Measurements from ENCODE around the gene FAM240A. TPM values are rescaled to one million over a fixed set of nuclear protein-coding genes. Genes with fewer than 3 reads are reported as not detected.
"Not testable (repeated sequence)": the region's sequence is repeated elsewhere in the genome, so short reads cannot be mapped to it uniquely, and the experiment has no call there.

Gene FAM240A
- total RNA-seq, result not detected in 2 replicates

DNA sequence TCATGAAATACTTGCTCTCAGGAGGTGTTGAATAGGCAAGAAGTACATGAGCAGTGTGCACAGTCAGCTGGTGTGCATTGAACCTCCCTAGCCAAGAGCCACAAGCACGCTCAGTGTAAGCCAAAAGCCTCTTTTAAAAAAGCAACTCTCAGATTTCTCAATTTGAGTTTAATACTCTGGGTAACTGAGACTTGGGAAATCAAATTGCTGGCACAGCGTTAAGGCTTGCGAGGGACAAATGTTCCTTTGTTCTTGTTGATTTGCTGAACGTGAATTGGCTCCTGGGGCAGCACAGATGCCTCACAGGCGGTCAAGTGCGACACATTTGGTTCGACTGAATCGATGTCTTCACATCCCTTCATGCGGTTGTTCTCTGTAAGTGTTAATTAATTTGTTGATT is at the start of gene FAM240A:
TSS of gene FAM240A (plus strand) at position 202 of the 400 bp plus-strand sequence. CDS start at position 361, 159 bp downstream.
- Mint-ChIP-seq H3K27ac (no peak within 1 kb of the TSS), H3K4me1 (no peaks in the 10 kb centered on the region), H3K27me3 (peaks cover 41% of the 10 kb centered on the region), H3K4me3 (no peak within 1 kb of the TSS), H3K36me3 (ENCODE audit: low read depth) (no peaks in the 10 kb centered on the region), H3K9me3 (no peaks in the 10 kb centered on the region)
- intact Hi-C loops (cut with micrococcal nuclease), result no loop called here
- no peak for DNase-seq

DNA sequence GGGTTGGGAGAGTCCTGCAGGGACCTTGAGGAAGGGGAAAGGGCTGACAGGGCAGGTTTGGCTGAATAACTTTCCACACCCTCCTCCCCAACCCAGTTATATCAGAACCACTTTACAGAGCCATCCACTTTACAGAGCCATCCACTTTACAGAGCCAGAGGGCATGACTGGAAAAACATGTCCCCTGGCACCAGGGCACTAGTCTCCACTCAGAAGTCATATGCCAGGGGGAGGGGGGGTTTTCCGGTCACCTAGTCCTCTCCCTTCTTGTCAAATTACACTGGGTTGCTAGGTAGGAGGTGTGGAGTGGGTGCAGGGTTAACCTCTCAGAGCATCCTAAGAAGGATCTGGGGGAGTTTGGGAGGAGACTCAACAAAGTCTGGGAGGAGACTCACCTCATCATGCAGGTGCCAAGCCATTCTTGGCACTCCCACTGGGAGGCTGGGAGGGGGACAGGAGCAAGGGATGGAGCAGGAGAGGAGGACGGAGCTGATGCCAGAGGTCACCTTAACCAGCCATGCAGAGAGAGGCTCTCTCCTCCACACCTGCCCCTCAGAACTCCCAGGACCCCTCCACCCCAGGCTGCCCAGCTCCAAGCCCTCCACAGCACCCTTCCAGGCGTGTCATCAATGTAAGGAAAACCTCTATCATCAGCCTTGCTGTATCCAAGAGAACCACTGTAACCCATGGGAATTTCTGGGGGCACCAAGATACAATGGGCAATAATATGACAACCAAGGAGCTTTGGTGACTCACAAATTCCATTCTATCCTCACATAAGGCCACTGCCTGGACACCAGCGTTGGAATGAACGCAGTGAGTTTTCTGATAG is 47.9 kb upstream of the FAM240A start:
- peaks cover 61% of the 10 kb centered on the region for H3K27me3 Mint-ChIP-seq

DNA sequence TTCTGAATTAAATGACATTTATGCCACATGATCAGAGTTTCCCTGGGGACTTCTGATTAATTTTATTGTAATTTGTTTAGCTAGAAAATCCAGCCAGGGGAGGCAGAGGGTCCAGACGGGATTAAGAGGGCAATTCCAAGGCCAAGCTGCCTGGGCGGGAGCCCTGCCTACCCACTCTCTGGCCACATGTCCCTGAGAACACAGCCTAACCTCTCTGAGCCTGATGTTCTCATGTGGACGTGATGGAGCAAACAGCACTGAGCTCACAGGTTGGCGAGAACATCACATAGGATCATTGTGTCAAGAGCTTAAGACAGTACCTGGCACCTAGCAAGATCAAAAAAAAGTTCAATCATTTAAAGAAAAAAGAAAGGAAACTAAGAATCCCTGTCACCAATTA is 47.2 kb upstream of the FAM240A start:
- no peak for DNase-seq
- H3K9me3 Mint-ChIP-seq, result peaks cover 4% of the 10 kb centered on the region
- intact Hi-C loops (cut with micrococcal nuclease), result no loop called here
- peaks cover 58% of the 10 kb centered on the region for H3K27me3 Mint-ChIP-seq
- H3K4me1 Mint-ChIP-seq, result peaks cover 12% of the 10 kb centered on the region
- no peaks in the 10 kb centered on the region for H3K36me3 Mint-ChIP-seq (ENCODE audit: low read depth)
- H3K27ac Mint-ChIP-seq, result no peak overlapping the region
- peak overlapping the region; percentile 67 for H3K4me3 Mint-ChIP-seq

More for the DNA sequence above, 47.9 kb upstream of the FAM240A start:
- intact Hi-C loops (cut with micrococcal nuclease), result no loop called here
- Mint-ChIP-seq H3K27ac (no peak overlapping the region), H3K4me1 (peaks cover 12% of the 10 kb centered on the region), H3K36me3 (ENCODE audit: low read depth) (no peaks in the 10 kb centered on the region), H3K9me3 (peaks cover 4% of the 10 kb centered on the region), H3K4me3 (no peak overlapping the region)
- DNase-seq, result no peak

GRCh38 chr3:46565607-46566039 is 46.7 kb upstream of the FAM240A start:
- Mint-ChIP-seq H3K36me3 (ENCODE audit: low read depth) (no peaks in the 10 kb centered on the region), H3K9me3 (peaks cover 4% of the 10 kb centered on the region), H3K4me3 (peak overlapping the region; percentile 67), H3K4me1 (peaks cover 12% of the 10 kb centered on the region), H3K27ac (no peak overlapping the region), H3K27me3 (peaks cover 55% of the 10 kb centered on the region)
- no peak for DNase-seq
- intact Hi-C loops (cut with micrococcal nuclease), result no loop called here

DNA sequence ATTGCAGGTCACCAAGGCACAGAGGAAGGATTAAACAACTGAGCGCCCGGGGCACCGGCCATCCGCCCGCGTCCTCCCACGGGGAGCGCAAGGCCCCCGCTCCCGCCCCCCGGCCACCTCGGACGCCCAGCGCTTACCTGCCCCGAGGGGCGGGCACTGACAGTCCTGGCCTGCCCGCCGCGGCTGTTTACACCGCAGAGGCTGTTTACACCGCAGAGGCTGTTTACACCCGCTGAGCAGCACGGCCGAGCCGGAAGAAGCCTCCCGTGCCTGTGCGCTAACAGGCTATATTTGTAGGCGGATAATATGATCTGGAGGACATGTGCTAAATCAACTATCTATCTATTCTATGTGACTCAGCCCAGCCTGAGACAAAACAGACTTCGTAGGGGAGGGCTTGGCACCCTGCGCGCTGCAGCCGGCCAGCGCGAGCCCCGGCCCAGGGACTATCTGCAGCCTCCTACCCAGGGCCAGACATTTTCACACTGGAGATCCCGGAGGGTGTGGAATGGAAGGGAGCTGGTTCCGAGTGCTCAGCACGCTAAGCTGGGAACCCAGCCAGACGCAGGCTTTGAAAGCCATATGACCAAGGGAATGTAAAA is 46.2 kb upstream of the FAM240A start, which contains the start of gene LRRC2:
TSS of gene LRRC2 (minus strand) at position 263 of the 602 bp plus-strand sequence. CDS start 14,711 bp downstream, outside the sequence.
- Mint-ChIP-seq H3K4me1 (peaks cover 12% of the 10 kb centered on the region), H3K4me3 (peak within 1 kb of the TSS; percentile 67), H3K9me3 (peaks cover 4% of the 10 kb centered on the region), H3K27ac (no peak within 1 kb of the TSS), H3K27me3 (peaks cover 53% of the 10 kb centered on the region), H3K36me3 (ENCODE audit: low read depth) (no peaks in the 10 kb centered on the region)
- peak; percentile 80 for DNase-seq
- intact Hi-C loops (cut with micrococcal nuclease), result no loop called here

DNA sequence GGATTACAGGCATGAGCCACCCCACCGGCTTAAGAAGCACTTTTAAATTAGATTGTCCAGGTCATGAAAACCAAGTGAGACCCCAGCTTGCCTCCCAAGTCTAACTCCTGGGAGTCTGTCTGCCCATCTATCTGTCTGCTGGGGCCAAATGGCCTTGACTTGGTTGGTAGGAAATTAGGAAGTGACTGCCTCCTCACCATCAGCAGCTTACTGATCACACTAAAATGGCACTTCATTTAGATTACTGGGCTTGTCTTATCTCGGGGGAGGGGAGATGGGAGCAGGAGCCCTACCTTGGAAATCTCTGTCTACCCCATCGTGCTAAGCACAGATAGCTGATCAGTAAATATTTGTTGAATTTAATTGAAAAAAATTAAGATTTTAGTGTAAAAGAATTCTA is 40.6 kb upstream of the FAM240A start:
- intact Hi-C loops (cut with micrococcal nuclease), result no loop called here
- Mint-ChIP-seq H3K4me3 (no peak overlapping the region), H3K4me1 (no peaks in the 10 kb centered on the region), H3K36me3 (ENCODE audit: low read depth) (no peaks in the 10 kb centered on the region), H3K27me3 (peaks cover 27% of the 10 kb centered on the region), H3K9me3 (no peaks in the 10 kb centered on the region), H3K27ac (no peak overlapping the region)
- no peak for DNase-seq

DNA sequence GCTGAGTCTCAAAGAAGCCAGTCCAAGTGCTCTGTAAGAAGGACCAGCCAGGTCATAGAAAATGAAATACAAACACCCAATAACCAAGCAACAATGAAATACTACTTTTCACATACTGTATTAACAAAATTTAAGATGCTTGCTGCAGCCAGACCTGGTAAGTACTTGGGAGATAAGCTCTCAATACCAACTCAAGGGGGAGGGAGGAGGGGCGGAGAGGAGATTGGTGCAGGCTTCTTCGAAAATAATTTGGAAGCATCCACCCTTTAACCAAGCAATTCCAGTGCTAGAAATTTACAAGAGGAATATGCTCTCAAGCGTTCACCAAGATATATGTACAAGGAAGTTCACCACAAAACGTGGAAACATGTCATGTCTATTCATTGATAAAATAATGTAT is 38.6 kb upstream of the FAM240A start:
- Mint-ChIP-seq H3K4me1 (no peaks in the 10 kb centered on the region), H3K27me3 (peaks cover 19% of the 10 kb centered on the region), H3K36me3 (ENCODE audit: low read depth) (no peaks in the 10 kb centered on the region), H3K27ac (no peak overlapping the region), H3K9me3 (no peaks in the 10 kb centered on the region), H3K4me3 (no peak overlapping the region)
- intact Hi-C loops (cut with micrococcal nuclease), result no loop called here
- DNase-seq, result no peak

GRCh38 chr3:46574243-46574646 is 38.1 kb upstream of the FAM240A start:
- no peak overlapping the region for H3K27ac Mint-ChIP-seq
- no peaks in the 10 kb centered on the region for H3K9me3 Mint-ChIP-seq
- H3K27me3 Mint-ChIP-seq, result peaks cover 19% of the 10 kb centered on the region
- H3K4me1 Mint-ChIP-seq, result peaks cover 2% of the 10 kb centered on the region
- intact Hi-C loops (cut with micrococcal nuclease), result no loop called here
- no peaks in the 10 kb centered on the region for H3K36me3 Mint-ChIP-seq (ENCODE audit: low read depth)
- DNase-seq, result no peak
- H3K4me3 Mint-ChIP-seq, result no peak overlapping the region

GRCh38 chr3:46574881-46575576 is 37.3 kb upstream of the FAM240A start:
- Mint-ChIP-seq H3K36me3 (ENCODE audit: low read depth) (no peaks in the 10 kb centered on the region), H3K27ac (no peak overlapping the region), H3K4me3 (no peak overlapping the region)

DNA sequence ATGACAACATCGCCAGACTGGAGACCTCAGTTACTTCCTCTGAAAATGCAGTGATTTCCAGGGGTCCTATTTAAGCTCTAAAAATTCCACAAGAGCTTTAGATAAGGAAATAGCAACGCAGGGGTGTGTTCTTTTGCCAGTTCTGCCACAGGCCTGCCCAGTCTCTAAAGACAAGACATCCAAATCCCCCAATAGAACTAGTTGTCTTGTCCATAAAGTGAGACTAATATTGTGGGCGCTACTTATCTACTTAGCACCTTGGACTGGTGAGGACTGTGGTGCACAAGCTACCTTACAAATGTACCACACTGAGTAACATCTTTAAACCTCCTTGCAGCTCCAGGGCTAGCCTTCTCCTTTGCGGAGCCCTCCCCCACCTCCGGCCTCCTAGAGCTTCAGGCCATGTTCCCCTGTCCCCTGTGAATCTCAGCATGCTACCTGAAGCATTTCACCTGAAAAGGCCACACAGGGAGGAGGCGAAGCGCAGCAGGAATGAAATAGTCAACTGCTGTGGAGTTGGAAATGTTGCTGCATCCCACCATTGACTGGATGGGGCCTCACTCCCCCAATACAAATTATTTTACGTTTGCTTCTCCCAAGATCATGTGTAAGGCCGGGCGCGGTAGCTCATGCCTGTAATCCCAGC is 36.6 kb upstream of the FAM240A start:
- Mint-ChIP-seq H3K36me3 (ENCODE audit: low read depth) (no peaks in the 10 kb centered on the region), H3K4me1 (peaks cover 2% of the 10 kb centered on the region), H3K4me3 (no peak overlapping the region), H3K27me3 (peaks cover 11% of the 10 kb centered on the region), H3K9me3 (no peaks in the 10 kb centered on the region), H3K27ac (no peak overlapping the region)
- intact Hi-C loops (cut with micrococcal nuclease), result no loop called here
- no peak for DNase-seq

More at GRCh38 chr3:46574881-46575576, 37.3 kb upstream of the FAM240A start:
- no peaks in the 10 kb centered on the region for H3K9me3 Mint-ChIP-seq
- intact Hi-C loops (cut with micrococcal nuclease), result no loop called here
- peaks cover 2% of the 10 kb centered on the region for H3K4me1 Mint-ChIP-seq
- H3K27me3 Mint-ChIP-seq, result peaks cover 14% of the 10 kb centered on the region
- no peak for DNase-seq

GRCh38 chr3:46576386-46576785 is 35.9 kb upstream of the FAM240A start:
- intact Hi-C loops (cut with micrococcal nuclease), result no loop called here
- peaks cover 11% of the 10 kb centered on the region for H3K27me3 Mint-ChIP-seq

DNA sequence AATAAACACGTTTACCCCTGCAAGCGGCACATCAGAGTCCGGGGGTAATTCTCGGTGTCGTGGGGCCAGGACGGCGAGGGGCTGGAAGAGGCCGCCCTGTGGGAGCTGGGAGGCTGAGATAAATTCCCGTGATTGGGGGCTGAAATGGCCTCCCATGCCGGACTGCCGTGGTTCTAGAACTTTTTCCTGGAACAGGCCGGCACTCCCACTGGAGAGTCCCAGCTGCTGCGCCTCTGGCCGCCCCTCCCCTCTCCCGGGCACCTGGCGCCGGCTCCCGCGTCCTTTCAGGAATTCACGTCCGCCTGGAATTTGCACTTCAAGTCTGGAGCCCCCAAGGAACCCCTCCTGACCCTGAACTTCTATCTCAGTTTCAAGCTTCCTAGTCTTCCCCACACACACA is 35.4 kb upstream of the FAM240A start:
- H3K4me3 Mint-ChIP-seq, result no peak overlapping the region
- H3K36me3 Mint-ChIP-seq (ENCODE audit: low read depth), result no peaks in the 10 kb centered on the region
- intact Hi-C loops (cut with micrococcal nuclease), result no loop called here
- peaks cover 2% of the 10 kb centered on the region for H3K4me1 Mint-ChIP-seq
- no peak overlapping the region for H3K27ac Mint-ChIP-seq
- no peak for DNase-seq
- peaks cover 13% of the 10 kb centered on the region for H3K27me3 Mint-ChIP-seq
- no peaks in the 10 kb centered on the region for H3K9me3 Mint-ChIP-seq

More at GRCh38 chr3:46576386-46576785, 35.9 kb upstream of the FAM240A start:
- H3K4me1 Mint-ChIP-seq, result peaks cover 2% of the 10 kb centered on the region
- H3K36me3 Mint-ChIP-seq (ENCODE audit: low read depth), result no peaks in the 10 kb centered on the region
- H3K4me3 Mint-ChIP-seq, result no peak overlapping the region
- H3K9me3 Mint-ChIP-seq, result no peaks in the 10 kb centered on the region
- H3K27ac Mint-ChIP-seq, result no peak overlapping the region
- no peak for DNase-seq

- H3K4me3 Mint-ChIP-seq; intact Hi-C loops (cut with micrococcal nuclease); H3K4me1 Mint-ChIP-seq; H3K27ac Mint-ChIP-seq; H3K36me3 Mint-ChIP-seq (ENCODE audit: low read depth); DNase-seq; H3K9me3 Mint-ChIP-seq: not testable (repeated sequence)
- H3K27me3 Mint-ChIP-seq, result peaks cover 15% of the 10 kb centered on the region
Measured at GRCh38 chr3:46577580-46578249, 34.6 kb upstream of the FAM240A start.
